ENCODE data around the gene TBC1D21.

The TBC1D21 gene

DNA sequence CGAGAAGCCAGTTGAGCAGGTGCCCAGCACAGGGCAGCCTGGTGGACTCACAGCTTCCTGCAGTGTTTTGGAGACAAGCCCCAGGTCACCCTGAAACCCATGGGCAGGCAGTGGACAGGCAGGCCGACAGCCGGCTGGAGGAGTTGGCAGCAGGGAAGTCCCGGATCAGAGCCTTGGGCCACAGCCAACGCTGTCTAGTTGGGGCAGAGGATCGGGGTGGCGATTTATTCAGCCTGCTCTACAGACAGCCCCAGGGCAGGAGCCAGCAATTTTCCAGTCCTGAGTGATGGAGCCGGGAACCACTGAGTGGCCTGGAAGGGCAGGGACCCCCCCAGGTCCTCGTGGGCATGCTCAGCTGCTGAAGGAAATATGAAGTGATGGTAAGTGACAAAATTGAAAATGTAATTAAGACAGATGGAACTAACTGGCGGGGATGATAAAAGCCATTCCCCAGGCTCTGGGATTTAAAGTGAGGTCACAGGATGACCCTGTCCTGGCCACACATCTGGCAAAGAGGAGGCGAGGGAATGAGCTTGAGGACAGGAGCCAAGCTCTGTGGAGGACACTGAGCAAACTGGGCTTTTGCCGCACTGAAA lies 34.4 kb upstream of the TBC1D21 start:
- no peaks in the 10 kb centered on the region for H3K9me3 ChIP-seq
- no peak overlapping the region for H3K4me3 ChIP-seq (ENCODE audit: low read depth in 1 of 2, low read length in 1 of 2)
- H3K27ac ChIP-seq, result no peak overlapping the region
- H3K27me3 ChIP-seq, result peaks cover 76% of the 10 kb centered on the region
- H3K36me3 ChIP-seq, result no peaks in the 10 kb centered on the region
- H3K4me1 ChIP-seq (ENCODE audit: control insufficient read depth in 1 of 2, insufficient read depth in 1 of 2, low read depth in 1 of 2, low read length in 1 of 2), result no peaks in the 10 kb centered on the region
- TF ChIP-seq, protein P1, sequence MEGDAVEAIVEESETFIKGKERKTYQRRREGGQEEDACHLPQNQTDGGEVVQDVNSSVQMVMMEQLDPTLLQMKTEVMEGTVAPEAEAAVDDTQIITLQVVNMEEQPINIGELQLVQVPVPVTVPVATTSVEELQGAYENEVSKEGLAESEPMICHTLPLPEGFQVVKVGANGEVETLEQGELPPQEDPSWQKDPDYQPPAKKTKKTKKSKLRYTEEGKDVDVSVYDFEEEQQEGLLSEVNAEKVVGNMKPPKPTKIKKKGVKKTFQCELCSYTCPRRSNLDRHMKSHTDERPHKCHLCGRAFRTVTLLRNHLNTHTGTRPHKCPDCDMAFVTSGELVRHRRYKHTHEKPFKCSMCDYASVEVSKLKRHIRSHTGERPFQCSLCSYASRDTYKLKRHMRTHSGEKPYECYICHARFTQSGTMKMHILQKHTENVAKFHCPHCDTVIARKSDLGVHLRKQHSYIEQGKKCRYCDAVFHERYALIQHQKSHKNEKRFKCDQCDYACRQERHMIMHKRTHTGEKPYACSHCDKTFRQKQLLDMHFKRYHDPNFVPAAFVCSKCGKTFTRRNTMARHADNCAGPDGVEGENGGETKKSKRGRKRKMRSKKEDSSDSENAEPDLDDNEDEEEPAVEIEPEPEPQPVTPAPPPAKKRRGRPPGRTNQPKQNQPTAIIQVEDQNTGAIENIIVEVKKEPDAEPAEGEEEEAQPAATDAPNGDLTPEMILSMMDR (IDR thresholded peaks at IDR 0.05), result no peak

DNA sequence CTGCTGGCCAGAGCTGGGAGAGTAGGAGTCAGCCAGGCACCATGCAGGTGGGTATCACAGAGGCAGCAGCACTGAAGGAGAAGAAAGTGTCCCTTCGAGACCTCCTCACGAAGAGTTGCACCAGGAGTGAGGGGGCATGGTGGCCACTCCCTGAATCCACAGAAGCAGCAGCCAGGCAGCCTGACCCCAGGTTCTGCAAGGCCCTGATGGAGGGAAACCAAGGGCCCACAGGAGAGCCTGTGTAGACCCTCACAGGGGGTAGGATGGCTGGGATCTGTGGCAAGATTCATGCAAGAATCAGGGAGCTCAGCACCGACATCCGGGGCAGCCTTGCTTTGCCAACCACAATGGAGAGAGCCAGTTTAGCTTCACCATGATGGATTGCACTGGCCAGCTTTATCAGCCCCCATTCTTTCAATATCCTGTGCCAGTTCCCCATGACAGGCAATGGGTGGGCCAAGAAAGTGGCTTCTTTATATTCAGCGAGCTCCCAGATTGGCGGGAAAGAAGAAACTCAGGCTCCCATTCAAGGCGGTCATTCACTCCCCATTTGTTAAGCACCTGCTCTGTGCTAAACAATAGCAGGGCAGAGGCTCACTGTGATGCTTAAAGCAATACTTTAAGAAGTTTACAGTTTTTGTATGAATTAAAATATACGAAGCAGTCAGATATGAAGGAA lies 33.5 kb upstream of the TBC1D21 start:
- TF ChIP-seq, protein P1 (IDR thresholded peaks at IDR 0.05), result no peak

DNA sequence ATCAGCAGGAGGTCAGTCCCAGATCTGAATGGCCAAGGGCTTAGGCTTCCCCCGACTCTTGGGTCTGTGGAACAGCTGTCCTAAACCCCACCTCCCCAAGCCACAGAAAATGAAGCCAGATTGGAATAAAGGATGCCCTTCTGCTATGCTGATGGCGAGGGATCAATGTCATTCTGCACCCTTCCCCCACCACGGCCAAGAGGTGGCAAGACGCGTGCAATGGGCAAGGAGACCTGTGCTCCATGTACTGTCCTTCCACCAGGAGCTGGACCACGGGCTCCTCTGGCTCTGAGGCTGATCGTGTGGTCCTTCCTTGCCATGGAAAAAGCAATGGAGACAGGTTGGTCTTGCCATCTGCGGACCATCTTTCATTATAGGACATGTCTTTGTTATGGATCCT lies 32.6 kb upstream of the TBC1D21 start:
- Histone ChIP-seq H3K9me3 (no peaks in the 10 kb centered on the region), H3K27me3 (peaks cover 71% of the 10 kb centered on the region), H3K4me3 (ENCODE audit: low read depth in 1 of 2, low read length in 1 of 2) (no peak overlapping the region), H3K4me1 (ENCODE audit: control insufficient read depth in 1 of 2, insufficient read depth in 1 of 2, low read depth in 1 of 2, low read length in 1 of 2) (no peaks in the 10 kb centered on the region), H3K27ac (no peak overlapping the region), H3K36me3 (no peaks in the 10 kb centered on the region)
- TF ChIP-seq, protein P1 (IDR thresholded peaks at IDR 0.05), result no peak

More for the DNA sequence above, 33.5 kb upstream of the TBC1D21 start:
- H3K4me3 ChIP-seq (ENCODE audit: low read depth in 1 of 2, low read length in 1 of 2), result no peak overlapping the region
- H3K36me3 ChIP-seq, result no peaks in the 10 kb centered on the region
- H3K27ac ChIP-seq, result no peak overlapping the region
- H3K4me1 ChIP-seq (ENCODE audit: control insufficient read depth in 1 of 2, insufficient read depth in 1 of 2, low read depth in 1 of 2, low read length in 1 of 2), result no peaks in the 10 kb centered on the region
- peaks cover 72% of the 10 kb centered on the region for H3K27me3 ChIP-seq
- H3K9me3 ChIP-seq, result no peaks in the 10 kb centered on the region

DNA sequence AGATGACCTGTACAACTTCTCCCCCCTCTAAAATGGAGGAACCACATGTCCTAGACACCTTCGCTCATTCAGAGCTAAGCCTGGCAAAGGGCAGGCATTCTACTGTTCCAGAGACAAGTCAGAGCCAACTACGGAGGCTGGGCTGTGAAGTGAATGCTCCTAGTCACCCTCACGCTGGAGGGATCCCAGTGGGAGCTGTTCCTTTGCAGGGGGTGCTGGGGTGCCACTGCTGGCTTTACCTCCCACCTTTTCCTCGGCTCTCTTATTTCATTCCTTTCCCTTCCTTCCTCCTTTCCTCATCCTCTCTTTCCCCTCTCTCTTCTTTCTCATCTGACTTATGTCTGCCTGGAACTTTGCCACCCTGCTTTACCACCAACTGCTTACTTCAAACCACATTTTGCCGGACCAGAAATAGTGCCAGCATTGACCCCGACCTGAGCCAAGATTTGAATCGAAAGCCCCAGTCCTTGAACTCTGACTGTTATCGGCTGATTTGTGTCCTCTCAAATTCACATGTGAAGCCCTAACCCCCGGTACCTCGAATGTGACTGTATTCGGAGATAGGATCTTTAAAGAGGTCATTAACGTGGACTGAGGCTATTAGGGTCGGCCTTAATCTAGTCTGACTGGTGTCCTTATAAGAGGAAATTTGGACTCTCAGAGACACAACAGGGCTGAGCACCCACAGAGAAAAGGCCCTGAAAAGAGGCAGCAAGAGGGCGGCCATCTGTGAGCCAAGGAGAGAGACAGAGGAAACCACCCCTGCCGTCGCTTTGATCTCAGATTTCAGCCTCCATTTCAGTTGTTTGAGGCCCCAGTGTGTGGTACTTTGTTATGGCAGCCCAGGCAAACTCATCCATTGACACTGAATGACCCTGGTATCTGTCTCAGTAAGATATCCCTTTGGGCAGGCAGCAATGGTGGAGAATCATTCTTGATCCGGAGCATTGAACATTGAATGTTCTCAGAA lies 31.3 kb upstream of the TBC1D21 start:
- Histone ChIP-seq H3K4me1 (ENCODE audit: control insufficient read depth in 1 of 2, insufficient read depth in 1 of 2, low read depth in 1 of 2, low read length in 1 of 2) (no peaks in the 10 kb centered on the region), H3K27ac (no peak overlapping the region), H3K27me3 (peaks cover 75% of the 10 kb centered on the region), H3K4me3 (ENCODE audit: low read depth in 1 of 2, low read length in 1 of 2) (no peak overlapping the region), H3K36me3 (no peaks in the 10 kb centered on the region), H3K9me3 (no peaks in the 10 kb centered on the region)
- TF ChIP-seq, protein P1 (IDR thresholded peaks at IDR 0.05), result no peak

DNA sequence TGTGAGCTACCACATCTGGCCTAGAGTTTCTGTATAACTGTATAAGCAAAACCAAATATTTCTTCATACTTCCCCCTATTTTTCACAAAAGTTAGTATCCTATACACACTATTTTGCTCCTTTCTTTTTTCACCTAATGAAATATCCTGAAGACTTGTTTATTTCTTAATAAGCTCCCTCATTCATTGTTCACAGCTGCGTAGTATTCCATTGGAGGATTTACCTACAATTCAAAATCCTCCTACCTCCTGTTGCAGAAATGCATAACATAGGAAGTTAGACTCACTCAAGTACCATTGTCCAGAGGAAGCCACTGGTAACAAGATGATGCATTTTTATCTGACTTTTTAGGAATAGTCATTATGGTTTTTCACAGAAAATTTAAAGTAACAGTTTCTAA lies 29.6 kb upstream of the TBC1D21 start:
- H3K4me3 ChIP-seq (ENCODE audit: low read depth in 1 of 2, low read length in 1 of 2), result no peak overlapping the region
- TF ChIP-seq, protein P1 (IDR thresholded peaks at IDR 0.05), result no peak
- no peaks in the 10 kb centered on the region for H3K9me3 ChIP-seq
- peaks cover 75% of the 10 kb centered on the region for H3K27me3 ChIP-seq
- H3K4me1 ChIP-seq (ENCODE audit: control insufficient read depth in 1 of 2, insufficient read depth in 1 of 2, low read depth in 1 of 2, low read length in 1 of 2), result no peaks in the 10 kb centered on the region
- H3K27ac ChIP-seq, result no peak overlapping the region
- no peaks in the 10 kb centered on the region for H3K36me3 ChIP-seq
